Heart right ventricle (tissue), 16 donors: Measurements from ENCODE around the gene CDK12. TPM values are rescaled to one million over a fixed set of nuclear protein-coding genes. Genes with fewer than 3 reads are reported as not detected.

Source experiments
- ATAC-seq, 8 donors: fragments of 200-7000 bp; cut with Tn5 transposase; one replicate each; pipeline ENCODE4 v1.9.1; 2020; ENCODE audit warnings: mild to moderate bottlenecking in 8 of 8, moderate library complexity in 8 of 8, moderate number of reproducible peaks in 1 of 8
- DNase-seq, 2 donors: peaks; one replicate each; pipeline ENCODE4 v3.0.0-alpha.2; 2020
- H3K27ac ChIP-seq, 10 donors: fragments of 200-600 bp; sonication (generic) in 2 of 10; one replicate each; pipeline versions ENCODE4 v1.5.0 to v1.8.0; 2020 to 2022; ENCODE audit warnings: mild to moderate bottlenecking in 3 of 10
- H3K27me3 ChIP-seq, 7 donors: fragments of 200-600 bp; one replicate each; pipeline ENCODE4 v1.8.0; 2021 to 2022; ENCODE audit warnings: mild to moderate bottlenecking in 2 of 7
- H3K36me3 ChIP-seq, 9 donors: fragments of 200-600 bp; sonication (generic) in 1 of 9; one replicate each; pipeline versions ENCODE4 v1.5.0 to v1.8.0; 2020 to 2022; ENCODE audit warnings: mild to moderate bottlenecking in 2 of 9
- H3K4me1 ChIP-seq, 9 donors: fragments of 200-600 bp; sonication (generic) in 1 of 9; one replicate each; pipeline versions ENCODE4 v1.5.0 to v1.8.0; 2020 to 2022; ENCODE audit warnings: mild to moderate bottlenecking in 4 of 9
- H3K4me3 ChIP-seq, 10 donors: fragments of 200-600 bp; sonication (generic) in 2 of 10; one replicate each; pipeline versions ENCODE4 v1.5.0 to v1.8.0; 2020 to 2022; ENCODE audit warnings: mild to moderate bottlenecking in 7 of 10, moderate library complexity in 2 of 10
- H3K9me3 ChIP-seq, 11 donors: fragments of 200-600 bp in 10 of 11; sonication (generic) in 2 of 11; one replicate each; pipeline versions ENCODE4 v1.5.0 to v1.8.0; 2013 to 2022; ENCODE audit warnings: mild to moderate bottlenecking in 2 of 11, control low read depth in 1 of 11, moderate library complexity in 1 of 11
- WGBS, 2 donors: extraction: QIAGEN DNeasy Blood & Tissue Kit; methylation state at CpG; one replicate each; pipeline ENCODE4 v1.1.7; 2013; ENCODE audit warnings: inconsistent platforms in 1 of 2; 5-methylcytosine and 5-hydroxymethylcytosine counted together
- intact Hi-C, 10 donors: fragments of 100-400 bp; cut with DNase I; formaldehyde crosslinking; loops; one replicate each; pipeline versions ENCODE4 v1.11.1 to v1.14.2; 2022
- polyA plus RNA-seq, 2 donors: library from polyadenylated mRNA; stranded (reverse); fragments of 200-250 nt; gene quantifications; one replicate each; pipeline ENCODE4 v1.2.3, GENCODE V29; 2013
- total RNA-seq, 10 donors: library from RNA; stranded (reverse); fragmentation: NEBNext Ultra II Directional in 3 of 10; extraction: Animal tissue kit (Norgen Biotek cat#: 25700) in 3 of 10; gene quantifications; one replicate each; pipeline versions ENCODE4 v1.2.1 to v1.2.4, GENCODE V29; 2021 to 2023
- TF ChIP-seq, protein P1 (sequence below), 9 donors: fragments of 200-600 bp; sonication (generic) in 2 of 9; IDR thresholded peaks; one replicate each; pipeline versions ENCODE4 v1.5.0 to v1.8.0; 2021 to 2022; ENCODE audit warnings: antibody characterized with exemption in 9 of 9, mild to moderate bottlenecking in 5 of 9, moderate library complexity in 1 of 9
- donor health status: Arrhythmogenic right ventricular cardiomyopathy.
- donor health status: ischemic (EF 13 %, LVEDD 7.1; RV severe dilation, severe dysfunction).
- donor health status: healthy with polysubstance abuse.
- donor health status: DM: no; HTN: yes; CAD: no.
- donor health status: DM: no; HTN: no; CAD: no.
- donor health status: ischemic (EF 25% LVEDD 6.9; RV normal size, moderate dysfunction).
- donor health status: ischemic (EF 25% LVEDD 5.7; RV mildly dilated, moderate dysfunction).
- donor health status: healthy.
- donor health status: DM: yes; HTN: yes; CAD: no.
- donor health status: Ischemic cardiomyopathy.
- donor health status: ischemic (EF 35%, LVEDD 5.7; RV mildly dilated, moderate dysfunction).
- donor health status: nonischemic (EF 11% LVEDD 7.7; RV severe dilation, severe dysfunction).
- donor health status: DM: yes; HTN: yes; CAD: no.
- donor health status: PGD.
- donor health status: ischemic (EF 29% LVEDD 5.4; RV normal size, mild dysfunction).
- donor health status: nonischemic (EF 23%, LVEDD 6.1; RV moderate dilation, normal function).

CDK12 gene
- total and polyA plus RNA-seq, 12 donors: 5.0 to 29.3 (median 23.7) TPM

DNA sequence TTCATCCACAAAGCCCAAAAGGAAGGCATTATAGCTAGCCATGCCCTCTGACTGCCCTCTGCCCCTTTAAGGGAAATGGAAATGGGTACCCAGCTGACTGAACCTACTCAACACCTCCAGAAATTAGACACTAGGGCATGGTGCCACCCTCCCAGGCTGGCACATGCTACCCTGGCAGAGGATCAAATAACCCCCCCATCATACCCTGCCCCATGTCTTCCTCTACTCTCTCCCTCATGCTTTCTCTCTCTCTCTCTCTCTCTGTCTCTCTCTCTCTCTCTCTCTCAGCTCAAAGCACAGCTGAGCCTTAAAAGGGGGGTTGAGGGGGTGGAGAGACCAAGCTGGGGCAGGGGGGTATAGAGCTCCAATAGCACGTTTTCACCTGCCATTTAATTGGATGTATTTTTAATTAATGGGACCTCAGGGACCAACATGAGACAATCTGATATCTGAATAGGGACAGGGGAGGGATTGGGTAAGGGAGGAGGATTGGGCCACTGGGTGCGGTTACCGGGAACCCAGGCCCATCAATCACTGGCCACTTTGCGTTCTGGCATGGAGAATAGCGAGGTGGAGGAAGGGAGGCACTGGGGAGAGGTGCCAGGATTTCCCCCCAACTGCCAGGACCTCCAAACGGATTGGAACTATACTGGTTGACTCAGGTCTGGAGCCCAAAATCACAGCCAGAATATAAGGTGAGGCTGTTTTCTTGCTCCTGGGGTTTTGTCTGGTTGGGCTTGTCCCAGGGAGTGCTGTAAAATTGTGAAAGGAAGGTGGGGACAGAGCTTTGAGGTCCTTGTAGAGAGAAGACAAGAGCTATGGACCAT is 88.7 kb downstream of the CDK12 start:
- Histone ChIP-seq H3K9me3 (no peaks in the 10 kb centered on the region), H3K27ac (no peak overlapping the region), H3K36me3 (peaks cover 0 to 98% (median 10%) of the 10 kb centered on the region in 9 donors), H3K4me1 (peaks cover 0 to 19% (median 15%) of the 10 kb centered on the region in 9 donors), H3K4me3 (no peak overlapping the region), H3K27me3 (no peaks in the 10 kb centered on the region)
- DNase-seq (no peak), ATAC-seq (no peak)
- TF ChIP-seq, protein P1, sequence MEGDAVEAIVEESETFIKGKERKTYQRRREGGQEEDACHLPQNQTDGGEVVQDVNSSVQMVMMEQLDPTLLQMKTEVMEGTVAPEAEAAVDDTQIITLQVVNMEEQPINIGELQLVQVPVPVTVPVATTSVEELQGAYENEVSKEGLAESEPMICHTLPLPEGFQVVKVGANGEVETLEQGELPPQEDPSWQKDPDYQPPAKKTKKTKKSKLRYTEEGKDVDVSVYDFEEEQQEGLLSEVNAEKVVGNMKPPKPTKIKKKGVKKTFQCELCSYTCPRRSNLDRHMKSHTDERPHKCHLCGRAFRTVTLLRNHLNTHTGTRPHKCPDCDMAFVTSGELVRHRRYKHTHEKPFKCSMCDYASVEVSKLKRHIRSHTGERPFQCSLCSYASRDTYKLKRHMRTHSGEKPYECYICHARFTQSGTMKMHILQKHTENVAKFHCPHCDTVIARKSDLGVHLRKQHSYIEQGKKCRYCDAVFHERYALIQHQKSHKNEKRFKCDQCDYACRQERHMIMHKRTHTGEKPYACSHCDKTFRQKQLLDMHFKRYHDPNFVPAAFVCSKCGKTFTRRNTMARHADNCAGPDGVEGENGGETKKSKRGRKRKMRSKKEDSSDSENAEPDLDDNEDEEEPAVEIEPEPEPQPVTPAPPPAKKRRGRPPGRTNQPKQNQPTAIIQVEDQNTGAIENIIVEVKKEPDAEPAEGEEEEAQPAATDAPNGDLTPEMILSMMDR (IDR thresholded peaks at IDR 0.05): no peak
- intact Hi-C loops: loop anchor here (2.0 to 10.0 kb wide), 5 partner anchors 72 to 205 kb away; no protein-coding TSS in a partner anchor
- 81 to 89% methylated on average over 6 of the region's 6 CpGs for WGBS, 2 donors

DNA sequence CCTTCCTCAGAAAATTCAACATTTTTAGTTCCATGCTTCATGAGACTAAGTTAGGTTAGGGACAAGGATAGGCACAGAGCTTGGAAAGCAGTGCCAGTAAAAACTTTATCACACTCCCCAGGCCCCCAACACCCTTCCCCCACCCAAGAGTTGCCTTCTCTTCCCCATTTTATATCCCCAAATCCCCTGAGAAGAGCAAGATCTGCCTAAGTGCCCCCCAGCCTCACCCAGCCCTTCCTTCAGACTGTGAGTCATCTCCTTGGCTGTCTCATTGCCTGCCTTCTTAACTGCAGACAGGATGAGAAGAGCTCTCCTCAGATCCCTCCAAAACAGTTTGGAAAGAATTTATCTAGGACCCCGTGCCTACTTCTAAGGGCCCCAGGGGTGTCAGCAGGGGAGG is 90.6 kb downstream of the CDK12 start:
- 85 to 90% methylated on average over 1 of the region's 1 CpG for WGBS, 2 donors
- Histone ChIP-seq H3K4me3 (no peak overlapping the region), H3K4me1 (peaks cover 0 to 19% (median 15%) of the 10 kb centered on the region in 9 donors), H3K27me3 (no peaks in the 10 kb centered on the region), H3K9me3 (no peaks in the 10 kb centered on the region), H3K36me3 (peaks cover 0 to 96% (median 10%) of the 10 kb centered on the region in 9 donors), H3K27ac (no peak overlapping the region)
- no peak for ATAC-seq
- no peak for DNase-seq
- TF ChIP-seq, protein P1 (IDR thresholded peaks at IDR 0.05): no peak
- intact Hi-C loops: loop anchor here in 1 of 10 donors (10.0 kb wide), 1 partner anchor 203 kb away; no protein-coding TSS in a partner anchor

DNA sequence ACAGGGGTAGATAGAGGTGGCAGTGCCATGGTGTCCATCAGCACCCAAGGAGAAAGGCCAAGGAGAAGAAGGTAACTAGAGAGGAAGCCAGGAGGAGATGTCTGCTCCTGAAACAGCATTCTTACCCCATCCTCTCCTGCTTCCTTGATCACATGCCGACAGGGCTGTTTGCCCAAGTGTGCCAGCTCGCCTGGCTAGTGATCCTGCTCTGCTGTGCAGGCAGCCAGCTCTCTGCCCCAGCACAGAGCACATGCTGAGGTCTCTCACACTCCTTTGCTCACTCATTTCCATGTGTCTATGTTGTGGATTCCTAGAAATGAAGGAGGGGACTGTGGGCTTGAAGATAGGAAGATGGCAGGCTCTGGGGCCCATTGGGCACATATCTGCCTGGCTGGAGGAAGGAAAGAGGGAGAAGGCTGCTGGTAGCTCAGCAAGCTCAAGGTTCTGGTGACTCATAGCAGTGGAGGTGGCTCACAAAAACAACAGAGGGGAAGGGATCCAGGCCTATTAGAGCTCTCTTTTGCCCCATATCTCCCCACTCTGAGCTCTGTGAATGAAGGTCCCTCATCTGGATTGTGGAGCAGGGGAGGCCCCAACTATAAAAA is 92.2 kb downstream of the CDK12 start:
- peaks cover 0 to 97% (median 12%) of the 10 kb centered on the region in 9 donors for H3K36me3 ChIP-seq
- H3K27ac ChIP-seq: no peak overlapping the region
- intact Hi-C loops: loop anchor here in 1 of 10 donors (10.0 kb wide), 1 partner anchor 201 kb away; no protein-coding TSS in a partner anchor
- ATAC-seq: no peak
- no peak overlapping the region for H3K4me3 ChIP-seq
- WGBS, 2 donors: 47 to 78% methylated on average over 2 of the region's 2 CpGs
- no peaks in the 10 kb centered on the region for H3K27me3 ChIP-seq
- H3K9me3 ChIP-seq: no peaks in the 10 kb centered on the region
- TF ChIP-seq, protein P1 (IDR thresholded peaks at IDR 0.05): no peak
- H3K4me1 ChIP-seq: peaks cover 0 to 13% (median 6%) of the 10 kb centered on the region in 9 donors
- no peak for DNase-seq

DNA sequence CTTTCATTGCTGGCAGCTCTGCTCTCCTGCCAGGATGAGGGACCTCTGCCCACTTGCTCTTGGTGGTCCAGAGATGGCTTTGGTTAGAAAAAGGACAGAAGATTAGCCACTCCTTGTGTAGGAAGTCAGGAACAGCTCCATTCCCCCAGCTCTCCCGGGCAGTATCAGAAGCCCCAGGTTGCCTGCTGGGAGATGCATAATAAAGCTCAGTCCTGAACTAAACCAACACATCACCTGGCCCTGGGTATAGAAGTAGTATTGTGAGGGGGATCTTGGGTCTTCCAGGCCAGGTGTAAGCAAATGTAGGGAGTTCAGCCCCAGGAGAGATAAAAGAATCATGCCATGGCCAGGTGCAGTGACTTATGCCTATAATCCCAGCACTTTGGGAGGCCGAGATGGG is 94.1 kb downstream of the CDK12 start:
- 74 to 78% methylated on average over 2 of the region's 2 CpGs for WGBS, 2 donors

More for the DNA sequence above, 94.1 kb downstream of the CDK12 start:
- intact Hi-C loops: loop anchor here in 1 of 10 donors (10.0 kb wide), 1 partner anchor 199 kb away; no protein-coding TSS in a partner anchor
- no peaks in the 10 kb centered on the region for H3K4me1 ChIP-seq
- peaks cover 0 to 97% (median 19%) of the 10 kb centered on the region in 9 donors for H3K36me3 ChIP-seq
- TF ChIP-seq, protein P1 (IDR thresholded peaks at IDR 0.05): no peak
- ATAC-seq (no peak), DNase-seq (no peak)
- no peak overlapping the region for H3K27ac ChIP-seq
- H3K9me3 ChIP-seq: no peaks in the 10 kb centered on the region
- no peaks in the 10 kb centered on the region for H3K27me3 ChIP-seq
- no peak overlapping the region for H3K4me3 ChIP-seq
